GM13976 (cell line): ENCODE measurements around the gene AXL.

Source experiments
- DNase-seq: peaks from one replicate; pipeline ENCODE4 v3.0.0; 2012; ENCODE audit warnings: low spot score
- CTCF ChIP-seq: IDR thresholded peaks from 2 replicates; pipeline ENCODE4 v1.5.1; 2012; ENCODE audit warnings: borderline replicate concordance, mild to moderate bottlenecking; ENCODE audit not compliant: insufficient read depth; ENCODE audit errors: extremely low read depth, missing control alignments, control extremely low read depth
- in situ Hi-C: fragments of 300-500 bp; cut with MboI; formaldehyde crosslinking; loops from one replicate; pipeline ENCODE4 v1.12.0; 2022; ENCODE audit warnings: low sequenced_read_pairs, mixed read lengths, inconsistent platforms; ENCODE audit not compliant: unreplicated experiment

Gene AXL

GRCh38 chr19:41234512-41235168 lies 15.6 kb downstream of the AXL start:
- no peak for TF ChIP-seq CTCF
- no peak for DNase-seq
- in situ Hi-C loops = no loop called here

GRCh38 chr19:41235480-41235879 lies 16.5 kb downstream of the AXL start:
- no peak for DNase-seq
- TF ChIP-seq CTCF = no peak
- in situ Hi-C loops = no loop called here

GRCh38 chr19:41238244-41238643 lies 19.2 kb downstream of the AXL start:
- in situ Hi-C loops = no loop called here
- no peak for TF ChIP-seq CTCF
- no peak for DNase-seq

GRCh38 chr19:41239363-41239762 lies 20.3 kb downstream of the AXL start:
- in situ Hi-C loops = no loop called here
- no peak for DNase-seq
- no peak for TF ChIP-seq CTCF

- in situ Hi-C loops = no loop called here
- no peak for TF ChIP-seq CTCF
- no peak for DNase-seq
Observed at GRCh38 chr19:41239961-41240574, 21.0 kb downstream of the AXL start.

- in situ Hi-C loops = no loop called here
- DNase-seq = no peak
- TF ChIP-seq CTCF = no peak
Observed at GRCh38 chr19:41241859-41242258, 22.8 kb downstream of the AXL start.
